SK-N-MC (cell line): Measurements from ENCODE around the gene PARVA.

ENCODE experiments used
- EZH2 ChIP-seq: fragments of 200-600 bp; sonication (generic); IDR thresholded peaks from one replicate; pipeline ENCODE4 v1.6.1; 2017; ENCODE audit warnings: antibody characterized with exemption
- FOXP2 ChIP-seq: optimal IDR thresholded peaks from 2 replicates; pipeline ENCODE3; 2011; ENCODE audit warnings: mild to moderate bottlenecking, moderate library complexity; ENCODE audit not compliant: insufficient read depth; ENCODE audit errors: extremely low read length, control extremely low read depth
- POLR2AphosphoS5 ChIP-seq: IDR thresholded peaks from 2 replicates; pipeline ENCODE4 v1.6.1; 2012; ENCODE audit warnings: mild to moderate bottlenecking, low read depth, low read length, borderline replicate concordance

DNA sequence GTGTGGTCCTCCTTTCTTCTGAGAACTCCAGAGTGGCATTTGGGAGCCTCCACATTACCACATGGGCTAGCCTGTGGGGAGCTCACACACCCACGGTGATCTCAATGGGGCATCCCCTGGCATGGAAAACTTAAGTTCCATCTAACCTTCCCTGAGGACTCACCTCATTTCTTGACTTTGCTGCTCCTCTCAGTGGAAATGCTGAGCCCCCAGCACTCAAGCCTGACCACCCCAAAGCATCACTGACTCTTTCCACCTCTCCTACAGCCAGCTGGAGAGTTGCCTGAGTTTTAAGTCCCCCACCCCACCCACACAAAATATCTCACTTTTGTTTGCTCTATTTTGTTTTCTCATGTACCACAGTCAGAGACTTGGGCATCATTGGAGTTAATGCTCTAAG, 23.8 kb upstream of the PARVA start:
- TF ChIP-seq POLR2AphosphoS5: no peak
- no peak for TF ChIP-seq EZH2
- no peak for TF ChIP-seq FOXP2
